Transverse colon (tissue), 4 donors: ENCODE measurements around the gene WAPL. TPM values are rescaled to one million over a fixed set of nuclear protein-coding genes. Genes with fewer than 3 reads are reported as not detected.
A peak's percentile ranks its signal among the peaks of the same experiment; 100 is the strongest.
"Not testable (repeated sequence)": the region's sequence is repeated elsewhere in the genome, so short reads cannot be mapped to it uniquely, and the experiment has no call there.

Source experiments
- DNase-seq: peaks from one replicate; pipeline ENCODE4 v3.0.0-alpha.2; 2019
- H3K27ac ChIP-seq, 4 donors: fragments of 200-600 bp; sonication (generic); 2 replicates each; pipeline ENCODE4 v1.5.1; 2016 to 2018; ENCODE audit warnings: inconsistent platforms in 4 of 4
- H3K27me3 ChIP-seq: fragments of 200-600 bp; sonication (generic); 2 replicates; pipeline ENCODE4 v1.5.1; 2017; ENCODE audit warnings: inconsistent platforms
- H3K36me3 ChIP-seq, 4 donors: fragments of 200-600 bp; sonication (generic); 2 replicates each; pipeline ENCODE4 v1.5.1; 2017 to 2019; ENCODE audit warnings: inconsistent platforms in 4 of 4
- H3K4me1 ChIP-seq, 4 donors: fragments of 200-600 bp; sonication (generic); 2 replicates each; pipeline ENCODE4 v1.5.1; 2017 to 2020; ENCODE audit warnings: inconsistent platforms in 4 of 4
- H3K4me3 ChIP-seq, 4 donors: fragments of 200-600 bp; sonication (generic); 1 replicate in 1 of 4; 2 replicates in 3 of 4; pipeline versions ENCODE4 v1.5.1 to v1.6.1; 2017 to 2019; ENCODE audit warnings: inconsistent platforms in 4 of 4
- H3K9me3 ChIP-seq, 2 donors: fragments of 200-600 bp; sonication (generic); 2 replicates each; pipeline ENCODE4 v1.5.1; 2017 to 2019; ENCODE audit warnings: inconsistent platforms in 2 of 2
- CTCF ChIP-seq, 5 experiments: fragments of 200-600 bp in 3 of 5; fragments of 450-650 bp in 2 of 5; sonication (generic) in 3 of 5; IDR thresholded peaks; 1 replicate in 2 of 5; 2 replicates in 3 of 5; pipeline ENCODE4 v1.5.1; 2016 to 2017; ENCODE audit warnings: antibody characterized with exemption in 5 of 5, inconsistent platforms in 3 of 5, mild to moderate bottlenecking in 2 of 5, moderate library complexity in 1 of 5
- EP300 ChIP-seq: sonication (generic); formaldehyde crosslinking; IDR thresholded peaks from one replicate; pipeline ENCODE4 v1.6.1; 2017; ENCODE audit warnings: antibody characterized with exemption, low read depth
- POLR2A ChIP-seq: fragments of 450-650 bp; IDR thresholded peaks from one replicate; pipeline ENCODE4 v1.6.1; 2016; ENCODE audit warnings: antibody characterized with exemption, mild to moderate bottlenecking, moderate library complexity
- POLR2AphosphoS5 ChIP-seq, 3 donors: sonication (generic); formaldehyde crosslinking; IDR thresholded peaks; one replicate each; pipeline ENCODE4 v1.6.1; 2016; ENCODE audit warnings: antibody characterized with exemption in 3 of 3
- WGBS, 2 donors: methylation state at CpG; one replicate each; pipeline ENCODE4 v1.1.5; 2018; ENCODE audit warnings: low coverage in 1 of 2; 5-methylcytosine and 5-hydroxymethylcytosine counted together
- in situ Hi-C, 4 donors: fragments of 200-750 bp; cut with MboI; loops; one replicate each; pipeline versions ENCODE4 v1.15.0 to v1.15.1; 2017; ENCODE audit warnings: low sequenced_read_pairs in 3 of 4, low pct_ligation_motif_present in 1 of 4, low pct_unique_long_range_greater_than_20kb in 1 of 4
- intact Hi-C: fragments of 100-400 bp; cut with DNase I; formaldehyde crosslinking; loops from one replicate; pipeline ENCODE4 v1.15.1; 2023; ENCODE audit warnings: low total_unique reads
- total RNA-seq, 4 donors: library from RNA; depleted of rRNA; stranded (reverse); fragments of >200 nt; gene quantifications; one replicate each; pipeline ENCODE4 v1.1.0, GENCODE V29; 2016

WAPL gene
- 10 to 100 TPM; 26.6 to 71.4 (median 41.0) TPM for total RNA-seq

DNA sequence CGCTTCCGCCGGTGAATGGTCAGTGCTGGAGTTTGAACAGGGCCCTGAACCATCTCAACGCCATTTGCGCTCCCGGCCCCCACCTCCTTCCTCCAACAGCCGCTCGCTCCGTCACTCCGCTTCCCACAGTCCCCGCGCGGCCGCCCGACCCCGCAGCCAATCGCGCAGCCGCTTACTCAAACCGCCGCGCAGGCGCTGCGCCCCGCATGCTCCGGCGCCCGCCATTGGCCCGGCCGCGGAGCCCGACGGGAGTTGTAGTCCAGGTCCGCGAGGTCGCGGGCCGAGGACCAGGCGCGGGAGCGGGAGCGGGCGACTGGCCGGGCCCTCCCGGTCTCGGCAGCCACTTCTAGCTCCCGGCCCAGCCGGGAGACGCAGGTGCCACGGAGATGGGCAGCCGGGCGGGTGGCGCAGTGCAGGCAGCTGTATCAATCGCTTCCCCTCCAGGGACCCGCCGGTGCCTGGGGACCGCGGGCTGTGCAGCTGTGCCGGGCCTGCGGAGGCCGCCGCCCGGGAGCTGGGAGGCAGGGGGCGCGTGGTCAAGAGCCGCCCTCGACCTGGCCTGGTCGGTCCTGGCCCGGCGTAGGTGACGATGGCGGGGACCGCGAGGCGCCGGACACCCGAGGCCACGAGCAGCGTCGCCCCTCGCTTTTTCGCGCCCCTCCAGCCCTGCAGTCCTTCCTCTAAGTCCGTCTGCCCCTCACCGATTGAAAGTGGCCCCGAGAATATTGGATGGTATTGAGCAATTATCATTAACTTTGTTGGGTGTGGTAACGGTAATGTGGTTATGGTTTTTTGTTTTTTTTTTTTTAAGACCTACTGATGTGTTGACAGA is at the start of gene WAPL:
Gene WAPL (minus strand): TSS at position 115 of the 832 bp plus-strand sequence. CDS start 3,723 bp downstream, outside the sequence.
- no peaks in the 10 kb centered on the region for H3K9me3 ChIP-seq
- intact Hi-C loops (no loop called here), in situ Hi-C loops (no loop called here)
- DNase-seq: peak; percentile 96
- H3K27me3 ChIP-seq: no peaks in the 10 kb centered on the region
- peak; percentile 84 for TF ChIP-seq POLR2A
- TF ChIP-seq EP300: no peak
- peak in 1 of 5 experiments; percentile 15 for TF ChIP-seq CTCF (IDR thresholded peaks at IDR 0.05)
- peak; percentile 75 to 85 (median 80) for TF ChIP-seq POLR2AphosphoS5 (IDR thresholded peaks at IDR 0.05)
- H3K27ac ChIP-seq: peak within 1 kb of the TSS; percentile 95 to 99 (median 96)
- 0% methylated on average over 69 of the region's 87 CpGs; no CpG with 5 or more reads in 1 of the 2 donors for WGBS, 2 donors
- H3K4me1 ChIP-seq: peaks cover 15 to 50% (median 35%) of the 10 kb centered on the region in 4 donors
- H3K4me3 ChIP-seq: peak within 1 kb of the TSS; percentile 67 to 99 (median 85)
- peaks cover 0 to 3% (median 0%) of the 10 kb centered on the region in 4 donors for H3K36me3 ChIP-seq

GRCh38 chr10:86569335-86569734 is 47.7 kb upstream of the WAPL start:
- intact Hi-C loops (no loop called here), in situ Hi-C loops (no loop called here)
- H3K27ac ChIP-seq: no peak overlapping the region
- H3K4me3 ChIP-seq: no peak overlapping the region
- DNase-seq: no peak
- no peaks in the 10 kb centered on the region for H3K36me3 ChIP-seq
- TF ChIP-seq EP300 (no peak), CTCF (IDR thresholded peaks at IDR 0.05) (no peak), POLR2AphosphoS5 (IDR thresholded peaks at IDR 0.05) (no peak), POLR2A (no peak)
- peaks cover 0 to 7% of the 10 kb centered on the region in 2 donors for H3K9me3 ChIP-seq
- H3K27me3 ChIP-seq: no peaks in the 10 kb centered on the region
- H3K4me1 ChIP-seq: no peaks in the 10 kb centered on the region

- DNase-seq, H3K4me3 ChIP-seq, intact Hi-C loops, H3K27me3 ChIP-seq, H3K4me1 ChIP-seq, H3K27ac ChIP-seq, in situ Hi-C loops, H3K36me3 ChIP-seq, H3K9me3 ChIP-seq: not testable (repeated sequence)
- WGBS, 2 donors: 54 to 71% methylated on average over 2 of the region's 2 CpGs
These were observed 44.9 kb upstream of the WAPL start for GRCh38 chr10:86566518-86566917.

GRCh38 chr10:86563338-86563737 is 41.7 kb upstream of the WAPL start:
- DNase-seq: not testable (repeated sequence)

GRCh38 chr10:86558695-86559094 is 37.1 kb upstream of the WAPL start:
- H3K4me1 ChIP-seq, H3K9me3 ChIP-seq, DNase-seq, in situ Hi-C loops, H3K27ac ChIP-seq, intact Hi-C loops, H3K27me3 ChIP-seq, H3K36me3 ChIP-seq, H3K4me3 ChIP-seq: not testable (repeated sequence)
- 83 to 95% methylated on average over 3 of the region's 3 CpGs for WGBS, 2 donors

More at GRCh38 chr10:86563338-86563737, 41.7 kb upstream of the WAPL start:
- H3K4me1 ChIP-seq, H3K36me3 ChIP-seq, H3K4me3 ChIP-seq, H3K9me3 ChIP-seq, in situ Hi-C loops, H3K27ac ChIP-seq, intact Hi-C loops, H3K27me3 ChIP-seq: not testable (repeated sequence)
- 63 to 75% methylated on average over 6 of the region's 6 CpGs for WGBS, 2 donors
